Small intestine (tissue), 7 donors: ENCODE data around the gene MKNK1. TPM values are rescaled to one million over a fixed set of nuclear protein-coding genes. Genes with fewer than 3 reads are reported as not detected.

Source experiments
- DNase-seq, 2 donors: peaks; one replicate each; pipeline versions ENCODE4 v3.0.0 to v3.0.0-alpha.2; 2013
- FAIRE-seq: peaks from 2 replicates; lab custom pipeline; 2012; peaks lifted over from hg19 to GRCh38; lab: Jason Lieb, UNC
- H3K27ac ChIP-seq, 3 donors: one replicate each; pipeline ENCODE4 v1.5.1; 2013; ENCODE audit warnings: low read length in 2 of 3, mild to moderate bottlenecking in 2 of 3, control low read depth in 1 of 3, inconsistent platforms in 1 of 3, low read depth in 1 of 3, moderate library complexity in 1 of 3
- H3K27me3 ChIP-seq, 3 donors: one replicate each; pipeline ENCODE4 v1.6.1; 2013; ENCODE audit warnings: low read length in 3 of 3, inconsistent platforms in 1 of 3; ENCODE audit not compliant: control insufficient read depth in 3 of 3, insufficient read depth in 3 of 3
- H3K36me3 ChIP-seq, 3 donors: one replicate each; pipeline ENCODE4 v1.6.1; 2013; ENCODE audit warnings: low read length in 3 of 3, inconsistent platforms in 1 of 3, low read depth in 1 of 3, mild to moderate bottlenecking in 1 of 3, moderate library complexity in 1 of 3; ENCODE audit not compliant: control insufficient read depth in 3 of 3, insufficient read depth in 2 of 3
- H3K4me1 ChIP-seq, 3 donors: one replicate each; pipeline ENCODE4 v1.6.1; 2013; ENCODE audit warnings: low read length in 2 of 3, inconsistent platforms in 1 of 3, low read depth in 1 of 3, mild to moderate bottlenecking in 1 of 3, moderate library complexity in 1 of 3; ENCODE audit not compliant: control insufficient read depth in 3 of 3, insufficient read depth in 2 of 3
- H3K4me3 ChIP-seq, 3 donors: one replicate each; pipeline ENCODE4 v1.5.1; 2013; ENCODE audit warnings: low read length in 3 of 3, control low read depth in 1 of 3, inconsistent platforms in 1 of 3, low read depth in 1 of 3, mild to moderate bottlenecking in 1 of 3, moderate library complexity in 1 of 3
- H3K9me3 ChIP-seq, 2 donors: one replicate each; pipeline ENCODE4 v1.6.1; 2013; ENCODE audit warnings: low read depth in 1 of 2, low read length in 1 of 2; ENCODE audit not compliant: control insufficient read depth in 2 of 2, insufficient read depth in 1 of 2
- WGBS, 3 donors: extraction: QIAGEN DNeasy Blood & Tissue Kit; methylation state at CpG; one replicate each; pipeline ENCODE4 v1.1.7; 2013; 5-methylcytosine and 5-hydroxymethylcytosine counted together
- polyA plus RNA-seq, 4 donors: library from polyadenylated mRNA; stranded (reverse) in 3 of 4; unstranded in 1 of 4; fragments of 200-250 nt in 3 of 4; fragments of 120-200 nt in 1 of 4; gene quantifications; one replicate each; pipeline versions ENCODE4 v1.2.1 to v1.2.3, GENCODE V29; 2013
- donor health status: healthy with polysubstance abuse.
- donor health status: control.
- donor health status: control.
- donor health status: Bipolar disorder and iron deficiency.
- donor health status: healthy.

The MKNK1 gene
- polyA plus RNA-seq, 4 donors: 20.2 to 42.5 (median 33.5) TPM

DNA sequence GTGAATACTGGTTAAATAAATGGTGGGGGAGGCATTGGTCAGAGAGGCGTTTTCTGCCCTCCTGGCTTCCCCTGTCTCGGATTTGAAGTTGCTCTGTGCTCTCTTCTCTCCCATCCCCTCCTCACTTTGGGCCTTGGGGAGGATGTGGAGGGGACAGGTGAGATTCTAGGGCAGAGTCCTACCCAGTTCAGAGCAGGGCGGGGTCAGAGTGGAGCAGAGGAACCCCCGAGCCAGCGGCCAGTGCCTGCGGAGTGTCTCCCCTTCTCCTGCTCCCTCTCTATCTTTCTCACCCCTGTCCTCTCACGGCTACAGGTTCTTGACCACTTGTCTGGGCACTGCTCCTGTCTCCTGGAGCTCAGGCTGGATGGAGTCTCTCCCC lies 60.7 kb downstream of the MKNK1 start:
- Histone ChIP-seq H3K4me3 (no peak overlapping the region), H3K4me1 (no peaks in the 10 kb centered on the region), H3K27me3 (peaks cover 0 to 61% (median 17%) of the 10 kb centered on the region in 3 donors), H3K9me3 (no peaks in the 10 kb centered on the region), H3K27ac (no peak overlapping the region), H3K36me3 (no peaks in the 10 kb centered on the region)
- DNase-seq: no peak
- WGBS, 3 donors: 39 to 47% (median 41%) methylated on average over 6 to 7 of the region's 7 CpGs
- FAIRE-seq: no peak

DNA sequence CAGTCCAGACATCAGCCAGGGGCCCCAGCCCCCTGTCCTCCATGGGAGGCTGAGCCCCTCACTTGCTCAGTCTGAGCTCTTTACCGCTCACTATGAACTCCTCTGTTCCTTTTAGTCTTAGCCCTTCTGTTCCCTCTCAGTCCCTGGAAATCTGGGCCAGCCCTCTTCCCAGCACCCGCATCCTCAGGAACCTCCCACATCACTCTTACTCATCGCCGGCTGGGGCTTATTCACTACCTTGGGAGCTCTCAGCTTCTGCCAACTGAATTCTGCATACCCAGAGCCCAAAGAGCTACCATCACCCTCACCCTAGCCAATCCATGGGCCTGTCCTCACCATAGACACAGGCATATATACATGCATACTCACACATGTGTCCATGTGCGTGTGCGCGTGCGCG lies 64.1 kb downstream of the MKNK1 start:
- 73 to 92% (median 79%) methylated on average over 8 to 9 of the region's 9 CpGs for WGBS, 3 donors
- no peaks in the 10 kb centered on the region for H3K9me3 ChIP-seq
- no peak overlapping the region for H3K27ac ChIP-seq
- H3K36me3 ChIP-seq: no peaks in the 10 kb centered on the region
- no peaks in the 10 kb centered on the region for H3K4me1 ChIP-seq
- peaks cover 0 to 51% (median 13%) of the 10 kb centered on the region in 3 donors for H3K27me3 ChIP-seq
- FAIRE-seq (no peak), DNase-seq (no peak)
- no peak overlapping the region for H3K4me3 ChIP-seq

DNA sequence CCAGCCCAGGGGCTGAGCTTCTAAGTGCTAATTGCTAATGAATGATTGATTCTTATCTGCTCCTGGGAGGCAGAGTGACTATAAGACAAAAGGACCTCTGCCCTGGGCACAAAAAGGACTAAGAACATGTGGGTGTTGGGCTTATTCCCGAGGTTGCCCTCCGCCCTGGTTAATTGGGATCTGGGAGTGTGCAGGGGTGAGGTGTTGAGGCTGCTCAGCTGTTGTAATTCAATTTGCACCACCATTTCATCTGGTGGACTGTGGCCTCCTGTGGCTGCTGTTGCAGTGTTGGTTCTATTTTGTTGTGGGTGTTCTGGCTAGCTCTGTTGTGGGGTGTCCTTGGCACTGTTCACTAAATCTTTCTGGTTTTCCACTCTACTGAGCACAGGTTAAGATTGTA lies 65.9 kb downstream of the MKNK1 start:
- H3K27me3 ChIP-seq: peaks cover 3 to 49% (median 8%) of the 10 kb centered on the region in 3 donors
- no peak overlapping the region for H3K4me3 ChIP-seq
- H3K4me1 ChIP-seq: peaks cover 0 to 5% (median 0%) of the 10 kb centered on the region in 3 donors
- H3K27ac ChIP-seq: no peak overlapping the region
- H3K36me3 ChIP-seq: no peaks in the 10 kb centered on the region
- FAIRE-seq (no peak), DNase-seq (peak; percentile 32 to 82)
- WGBS, 3 donors: 21 to 56% (median 39%) methylated on average over 2 of the region's 2 CpGs
- no peaks in the 10 kb centered on the region for H3K9me3 ChIP-seq

DNA sequence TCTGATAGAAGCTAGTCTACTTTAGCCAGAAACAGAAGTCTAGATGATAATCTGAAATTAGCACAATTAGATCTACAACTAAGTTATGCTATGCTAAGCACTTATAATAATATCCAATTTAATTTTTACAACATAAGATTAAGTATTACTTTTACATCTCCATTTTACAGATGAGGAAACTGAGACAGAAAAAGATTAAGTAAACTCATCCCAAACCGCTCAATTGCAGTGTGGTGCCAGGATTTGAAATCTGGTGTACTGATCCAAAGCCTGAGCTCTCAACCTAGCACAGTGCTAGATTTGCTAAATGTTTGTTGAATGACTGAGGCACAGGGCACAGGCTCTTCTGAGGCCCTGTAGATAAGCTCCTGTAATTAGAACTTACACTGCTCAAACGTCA lies 66.4 kb downstream of the MKNK1 start:
- 52 to 58% (median 55%) methylated on average over 2 of the region's 2 CpGs for WGBS, 3 donors
- Histone ChIP-seq H3K4me3 (no peak overlapping the region), H3K9me3 (no peaks in the 10 kb centered on the region), H3K27ac (no peak overlapping the region), H3K4me1 (peaks cover 0 to 6% (median 0%) of the 10 kb centered on the region in 3 donors), H3K27me3 (peaks cover 3 to 45% (median 8%) of the 10 kb centered on the region in 3 donors), H3K36me3 (no peaks in the 10 kb centered on the region)
- DNase-seq: no peak
- no peak for FAIRE-seq

DNA sequence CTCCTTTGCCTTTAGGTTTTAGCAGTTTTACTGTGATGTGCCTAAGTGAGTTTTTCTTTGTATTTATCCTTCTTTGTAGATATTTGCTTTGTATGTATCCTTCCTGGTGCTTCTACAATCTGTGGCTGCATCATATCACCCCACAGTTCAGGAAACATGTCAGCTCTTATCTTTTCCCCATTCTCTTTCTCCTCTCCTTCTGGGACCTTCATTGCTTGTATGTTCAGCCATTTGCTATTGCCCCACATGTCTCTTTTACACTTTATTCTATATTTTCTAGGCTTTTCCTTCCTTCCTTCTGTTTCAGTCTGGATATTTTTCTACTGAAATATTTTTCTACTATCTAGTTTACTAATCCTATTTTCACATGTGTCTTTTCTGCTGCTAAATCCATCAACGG lies 67.5 kb downstream of the MKNK1 start:
- no peaks in the 10 kb centered on the region for H3K36me3 ChIP-seq
- H3K4me1 ChIP-seq: peaks cover 0 to 8% (median 0%) of the 10 kb centered on the region in 3 donors
- H3K9me3 ChIP-seq: no peaks in the 10 kb centered on the region
- WGBS, 3 donors: 89 to 93% (median 89%) methylated on average over 1 of the region's 1 CpG
- no peak overlapping the region for H3K4me3 ChIP-seq
- peaks cover 3 to 48% (median 15%) of the 10 kb centered on the region in 3 donors for H3K27me3 ChIP-seq
- no peak for FAIRE-seq
- no peak for DNase-seq
- H3K27ac ChIP-seq: no peak overlapping the region

DNA sequence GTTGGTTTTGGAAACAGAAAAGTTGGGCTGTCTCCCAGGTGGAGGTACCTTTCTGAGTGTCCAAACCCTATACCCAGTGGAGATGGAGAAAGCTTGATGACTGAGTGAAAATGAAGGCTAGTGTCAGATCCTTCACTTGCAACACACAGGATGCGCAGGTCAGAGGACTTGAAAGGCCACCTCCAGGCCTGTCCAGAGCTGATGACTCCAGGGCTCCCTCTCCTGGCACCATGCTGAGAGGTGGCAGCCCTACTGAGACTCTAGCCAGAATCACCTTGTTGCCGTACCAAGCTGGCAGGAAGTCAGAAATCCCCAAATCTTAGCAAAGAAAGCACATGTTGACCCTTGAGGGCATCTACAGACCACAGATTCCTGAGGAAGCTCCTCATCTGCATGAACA lies 69.0 kb downstream of the MKNK1 start:
- Histone ChIP-seq H3K27ac (no peak overlapping the region), H3K4me1 (peaks cover 0 to 8% (median 0%) of the 10 kb centered on the region in 3 donors), H3K27me3 (peaks cover 3 to 54% (median 15%) of the 10 kb centered on the region in 3 donors), H3K9me3 (no peaks in the 10 kb centered on the region), H3K4me3 (no peak overlapping the region), H3K36me3 (no peaks in the 10 kb centered on the region)
- FAIRE-seq: no peak
- WGBS, 3 donors: 36 to 61% (median 45%) methylated on average over 2 of the region's 2 CpGs
- DNase-seq: peak; percentile 32 to 44

DNA sequence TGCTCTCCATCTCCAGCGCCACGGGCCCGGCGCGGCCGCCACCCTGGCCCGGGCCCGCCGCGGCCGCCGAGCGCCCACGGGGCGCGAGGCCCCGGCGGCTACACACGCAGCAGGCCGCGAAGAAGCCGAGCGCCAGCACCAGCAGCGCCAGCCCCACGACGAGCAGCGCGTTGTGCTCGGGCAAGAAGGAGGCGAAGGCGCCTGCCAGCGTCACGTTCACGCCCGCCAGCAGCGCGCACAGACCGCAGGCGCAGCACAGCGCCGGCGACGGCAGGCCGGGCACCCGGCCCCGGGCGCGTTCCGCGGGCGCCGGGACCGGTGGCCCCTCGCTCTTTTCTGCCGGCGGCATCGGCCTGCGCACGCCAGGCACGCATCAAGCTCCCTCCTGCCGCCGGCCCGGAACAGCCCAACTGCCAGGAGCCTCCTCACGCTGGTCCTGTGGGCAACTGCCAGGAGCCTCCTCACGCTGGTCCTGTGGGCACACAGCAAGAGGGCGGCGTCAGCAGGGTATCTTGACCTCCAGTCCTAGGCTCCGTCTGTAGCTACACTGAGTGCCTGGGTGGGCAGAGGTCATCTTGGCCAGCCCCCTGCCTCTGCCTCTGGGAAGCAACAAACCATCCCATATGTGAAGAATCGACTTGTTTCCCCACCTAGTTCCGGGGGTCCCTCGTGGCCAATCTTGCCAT lies 70.7 kb downstream of the MKNK1 start:
- Histone ChIP-seq H3K36me3 (no peaks in the 10 kb centered on the region), H3K9me3 (no peaks in the 10 kb centered on the region), H3K4me1 (peaks cover 0 to 8% (median 0%) of the 10 kb centered on the region in 3 donors), H3K27me3 (peaks cover 3 to 62% (median 19%) of the 10 kb centered on the region in 3 donors), H3K27ac (peak overlapping the region in 1 of 3 donors; percentile 58), H3K4me3 (peak overlapping the region in 1 of 3 donors; percentile 43)
- FAIRE-seq (no peak), DNase-seq (peak in 1 of 2 donors; percentile 64)
- WGBS, 3 donors: 4 to 7% (median 6%) methylated on average over 32 to 71 of the region's 71 CpGs

GRCh38 chr1:46532498-46533178 lies 71.4 kb downstream of the MKNK1 start:
- H3K27ac ChIP-seq: no peak overlapping the region
- no peak for FAIRE-seq
- H3K36me3 ChIP-seq: no peaks in the 10 kb centered on the region
- peaks cover 3 to 64% (median 19%) of the 10 kb centered on the region in 3 donors for H3K27me3 ChIP-seq
- H3K9me3 ChIP-seq: no peaks in the 10 kb centered on the region
- DNase-seq: peak; percentile 53 to 72
- 0 to 2% (median 1%) methylated on average over 15 to 31 of the region's 31 CpGs for WGBS, 3 donors
- H3K4me1 ChIP-seq: peaks cover 0 to 9% (median 0%) of the 10 kb centered on the region in 3 donors
- peak overlapping the region in 1 of 3 donors; percentile 43 for H3K4me3 ChIP-seq
